ENCODE results near the gene DRAM2.

- TF ChIP-seq, protein P1, sequence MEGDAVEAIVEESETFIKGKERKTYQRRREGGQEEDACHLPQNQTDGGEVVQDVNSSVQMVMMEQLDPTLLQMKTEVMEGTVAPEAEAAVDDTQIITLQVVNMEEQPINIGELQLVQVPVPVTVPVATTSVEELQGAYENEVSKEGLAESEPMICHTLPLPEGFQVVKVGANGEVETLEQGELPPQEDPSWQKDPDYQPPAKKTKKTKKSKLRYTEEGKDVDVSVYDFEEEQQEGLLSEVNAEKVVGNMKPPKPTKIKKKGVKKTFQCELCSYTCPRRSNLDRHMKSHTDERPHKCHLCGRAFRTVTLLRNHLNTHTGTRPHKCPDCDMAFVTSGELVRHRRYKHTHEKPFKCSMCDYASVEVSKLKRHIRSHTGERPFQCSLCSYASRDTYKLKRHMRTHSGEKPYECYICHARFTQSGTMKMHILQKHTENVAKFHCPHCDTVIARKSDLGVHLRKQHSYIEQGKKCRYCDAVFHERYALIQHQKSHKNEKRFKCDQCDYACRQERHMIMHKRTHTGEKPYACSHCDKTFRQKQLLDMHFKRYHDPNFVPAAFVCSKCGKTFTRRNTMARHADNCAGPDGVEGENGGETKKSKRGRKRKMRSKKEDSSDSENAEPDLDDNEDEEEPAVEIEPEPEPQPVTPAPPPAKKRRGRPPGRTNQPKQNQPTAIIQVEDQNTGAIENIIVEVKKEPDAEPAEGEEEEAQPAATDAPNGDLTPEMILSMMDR (IDR thresholded peaks at IDR 0.05 in 2 of 3, conservative IDR thresholded peaks at IDR 0.05 in 1 of 3; ENCODE audit: borderline replicate concordance in 1 of 3, insufficient read depth in 1 of 3, low read depth in 2 of 3, low read length in 2 of 3), result no peak
- TF ChIP-seq EZH2 (IDR thresholded peaks at IDR 0.05) (no peak), POLR2A (IDR thresholded peaks at IDR 0.05; ENCODE audit: borderline replicate concordance, extremely low read depth, insufficient read depth, insufficient read length) (no peak)
These were observed 731 bp upstream of the DRAM2 start for GRCh38 chr1:111140680-111140967.
